Suppressor macrophage (primary cell): ENCODE measurements around the gene GRIA4.

ENCODE experiments used
- DNase-seq, 4 experiments: peaks; one replicate each; pipeline ENCODE4 v3.0.0-alpha.2; 2020 to 2022

The GRIA4 gene

GRCh38 chr11:106015066-106015465, 405.2 kb downstream of the GRIA4 start:
- DNase-seq: no peak

GRCh38 chr11:106017093-106017492, 407.2 kb downstream of the GRIA4 start:
- no peak for DNase-seq

DNA sequence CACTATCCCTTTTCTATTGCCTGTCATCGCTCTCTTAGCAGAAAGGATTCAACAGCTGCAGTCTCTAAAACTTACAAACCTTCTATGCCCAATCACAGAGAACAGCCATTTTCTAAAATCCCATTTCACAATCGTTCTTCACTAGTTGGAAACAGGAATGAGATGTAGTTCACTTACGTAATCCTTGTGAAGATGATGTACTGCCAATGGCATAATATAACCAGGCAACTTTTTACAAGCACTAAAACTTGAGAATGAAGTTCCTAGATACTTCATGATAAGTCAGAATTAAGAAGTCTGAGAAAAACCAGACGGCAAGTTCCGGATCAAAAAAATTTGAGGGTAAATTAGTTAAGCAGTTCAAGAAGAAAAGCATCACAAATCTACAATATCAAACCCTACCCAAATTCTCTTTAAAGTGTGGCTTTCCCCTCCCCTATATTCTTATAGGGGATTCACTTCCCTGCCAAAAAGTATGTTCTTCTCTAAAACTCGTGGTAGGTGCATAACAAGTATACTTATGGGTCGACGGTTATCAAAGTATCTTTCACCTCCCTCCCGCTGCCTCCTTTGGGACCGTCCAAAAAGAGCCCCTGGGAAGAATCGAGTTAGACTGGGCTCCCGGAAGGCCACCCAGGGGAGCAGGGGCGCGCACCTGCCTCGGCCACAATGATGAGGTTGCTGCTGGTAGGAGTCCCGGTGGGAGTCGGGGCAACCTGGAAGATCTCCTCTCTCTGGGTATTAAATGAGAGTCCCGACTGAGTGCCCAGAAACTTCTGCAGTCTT, 411.5 kb downstream of the GRIA4 start:
- peak; percentile 9 to 74 (median 39) for DNase-seq

DNA sequence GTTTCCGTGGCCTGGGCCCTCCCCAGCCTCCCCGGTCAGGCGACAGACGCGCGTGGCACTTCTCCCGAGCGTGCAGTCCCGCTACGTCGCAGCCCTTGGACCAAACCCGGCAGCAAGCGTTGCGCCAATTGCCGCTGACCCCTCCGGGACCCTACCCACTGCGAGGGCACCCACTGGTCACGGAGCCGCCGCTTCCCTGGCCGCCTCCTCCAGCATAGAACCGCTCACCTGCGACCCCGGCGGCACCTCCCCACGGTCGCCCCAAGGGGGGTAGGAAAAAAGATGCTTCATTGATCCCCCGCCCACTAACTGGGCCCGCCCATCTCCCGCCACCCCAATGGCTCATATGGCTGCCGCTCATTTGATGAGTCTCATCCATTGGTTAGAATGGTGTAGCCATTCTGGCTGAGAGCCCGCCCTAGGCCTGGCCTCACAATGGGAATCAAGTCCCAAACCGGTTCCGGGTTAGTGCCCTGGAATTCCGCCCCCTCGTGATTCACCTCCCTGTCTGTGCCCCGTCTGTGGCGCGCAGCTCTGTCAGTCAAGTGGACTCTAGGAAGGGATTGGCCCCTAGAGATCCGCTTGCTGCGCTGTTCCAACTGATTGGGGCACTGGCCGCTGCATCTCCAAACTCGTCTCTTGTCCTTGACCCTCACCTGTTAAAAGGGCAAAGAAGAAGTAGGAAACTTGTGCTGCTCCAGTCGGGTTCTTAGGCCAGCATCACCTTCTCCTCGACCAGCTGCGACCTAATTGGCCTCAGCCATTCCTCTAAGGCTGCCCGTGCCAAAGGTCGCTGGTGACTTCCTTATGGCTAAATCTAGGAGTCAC, 412.3 kb downstream of the GRIA4 start, which contains the start of gene MSANTD4:
TSS of gene MSANTD4 (minus strand) at position 274 of the 828 bp plus-strand sequence. CDS start 11,323 bp downstream, outside the sequence.
- DNase-seq: peak; percentile 98 to 99 (median 99)

DNA sequence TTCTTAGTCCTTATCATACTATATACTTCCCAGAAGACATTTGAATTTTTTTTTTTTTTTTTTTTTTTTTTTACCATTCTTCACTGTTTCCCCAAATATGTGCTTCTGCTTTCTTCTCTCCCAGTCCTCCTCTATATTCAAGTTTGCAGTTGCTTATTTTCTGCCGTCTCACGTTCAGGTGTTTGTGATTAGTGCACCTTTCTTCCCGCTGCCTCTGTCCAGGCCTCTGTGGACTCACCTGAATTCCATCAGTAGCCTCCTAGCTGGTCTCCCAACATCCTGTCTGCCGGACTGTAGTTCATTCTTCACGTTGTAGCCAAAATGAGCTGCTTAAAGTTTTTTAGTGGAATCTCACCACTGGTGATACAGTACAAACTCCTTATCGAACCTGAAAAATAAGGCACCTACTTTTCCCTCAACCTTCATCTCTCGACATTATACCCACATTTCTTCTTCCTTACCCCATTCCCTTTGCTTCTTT, 413.0 kb downstream of the GRIA4 start:
- DNase-seq: no peak

GRCh38 chr11:106030609-106031008, 420.7 kb downstream of the GRIA4 start:
- DNase-seq: no peak

DNA sequence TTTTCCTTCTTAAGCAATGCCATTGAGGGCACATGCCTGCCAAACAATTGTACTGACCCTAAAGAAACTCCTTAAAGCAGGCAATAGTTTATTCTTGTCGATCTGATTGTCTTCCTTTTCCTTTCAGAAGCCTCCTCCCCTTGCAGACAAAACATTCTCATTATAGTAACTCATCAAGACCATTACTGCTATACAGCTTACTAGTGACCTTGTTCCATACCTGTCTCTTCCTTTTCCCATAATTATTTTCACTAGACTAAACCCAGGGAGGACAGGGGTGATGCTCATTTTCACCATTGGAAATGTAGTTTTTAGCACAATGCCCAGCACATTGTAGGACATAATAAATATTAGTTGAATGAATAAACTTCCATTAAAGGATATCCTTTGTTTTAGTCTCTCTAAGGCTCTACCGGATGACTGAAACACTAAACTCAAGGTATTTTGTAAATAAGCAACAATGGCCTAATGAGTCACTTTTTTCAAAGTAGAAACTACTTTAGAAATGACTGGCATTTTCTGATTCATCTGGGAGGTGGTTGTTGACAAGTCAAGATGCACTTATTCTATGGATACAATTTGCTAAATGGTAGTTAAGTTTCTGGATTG, 421.4 kb downstream of the GRIA4 start:
- no peak for DNase-seq
